GM19452 (cell line): ENCODE results near the gene CBLIF.
A peak's percentile ranks its signal among the peaks of the same experiment; 100 is the strongest.
"Not testable (repeated sequence)": the region's sequence is repeated elsewhere in the genome, so short reads cannot be mapped to it uniquely, and the experiment has no call there.

ENCODE experiments used
- ATAC-seq: cut with Tn5 transposase; IDR thresholded peaks from one replicate; pipeline ENCODE4 v1.9.1; 2021; ENCODE audit not compliant: unreplicated experiment

CBLIF gene

GRCh38 chr11:59848439-59848838 is 3.1 kb upstream of the CBLIF start:
- ATAC-seq: not testable (repeated sequence)

- ATAC-seq: no peak
Measured at GRCh38 chr11:59847626-59848025, 2.3 kb upstream of the CBLIF start.

- no peak for ATAC-seq
Measured at GRCh38 chr11:59846556-59846955, 1.3 kb upstream of the CBLIF start.

- ATAC-seq: no peak
Measured at GRCh38 chr11:59842316-59842715, 3.0 kb downstream of the CBLIF start.

GRCh38 chr11:59841514-59841913 is 3.8 kb downstream of the CBLIF start:
- ATAC-seq: no peak

GRCh38 chr11:59839615-59840014 is 5.7 kb downstream of the CBLIF start:
- no peak for ATAC-seq

- no peak for ATAC-seq
Measured at GRCh38 chr11:59833602-59834001, 11.7 kb downstream of the CBLIF start.

GRCh38 chr11:59829358-59829757 is 15.9 kb downstream of the CBLIF start:
- no peak for ATAC-seq

- ATAC-seq: peak; percentile 81
Measured at GRCh38 chr11:59822989-59823566, 22.2 kb downstream of the CBLIF start.

- ATAC-seq: no peak
Measured at GRCh38 chr11:59818572-59818971, 26.7 kb downstream of the CBLIF start.

GRCh38 chr11:59816434-59816833 is 28.9 kb downstream of the CBLIF start:
- not testable (repeated sequence) for ATAC-seq

GRCh38 chr11:59815754-59816153 is 29.5 kb downstream of the CBLIF start:
- no peak for ATAC-seq

- no peak for ATAC-seq
Measured at GRCh38 chr11:59814021-59814420, 31.3 kb downstream of the CBLIF start.

GRCh38 chr11:59813364-59813763 is 31.9 kb downstream of the CBLIF start:
- ATAC-seq: no peak

GRCh38 chr11:59812220-59812619 is 33.1 kb downstream of the CBLIF start:
- ATAC-seq: no peak

- no peak for ATAC-seq
Measured at GRCh38 chr11:59810911-59811259, 34.4 kb downstream of the CBLIF start.

- ATAC-seq: peak; percentile 99
Measured at GRCh38 chr11:59810189-59810910, 34.9 kb downstream of the CBLIF start, which contains the start of gene MRPL16. Gene MRPL16 (minus strand): TSS chr11:59810778. CDS start chr11:59810658, 120 bp downstream.

GRCh38 chr11:59807047-59807610 is 38.2 kb downstream of the CBLIF start:
- no peak for ATAC-seq

- ATAC-seq: no peak
Measured at GRCh38 chr11:59804061-59804460, 41.2 kb downstream of the CBLIF start.

GRCh38 chr11:59802639-59803176 is 42.6 kb downstream of the CBLIF start:
- no peak for ATAC-seq

- ATAC-seq: no peak
Measured at GRCh38 chr11:59801981-59802638, 43.2 kb downstream of the CBLIF start.
